HCT116 (cell line): Measurements from ENCODE around the gene HMGCS2. TPM values are rescaled to one million over a fixed set of nuclear protein-coding genes. Genes with fewer than 3 reads are reported as not detected.

Experiments used
- ATAC-seq: fragments of 200-7000 bp; cut with Tn5 transposase; 2 replicates; pipeline ENCODE4 v1.9.1; 2020; ENCODE audit warnings: mild to moderate bottlenecking, moderate library complexity
- BruUV-seq: library from RNA; stranded (reverse); fragments of 400-500 nt; replicated peaks from 2 replicates; lab custom pipeline; 2021; lab: Mats Ljungman, UMichigan
- CTCF ChIA-PET: fragments of 300-600 bp; sonication (Branson Sonifier 250); formaldehyde crosslinking; loops from one replicate; lab custom pipeline; 2021; ENCODE audit warnings: antibody characterized with exemption; lab: Charles Lee
- POLR2A ChIA-PET: fragments of 300-600, 350-600 bp; sonication (Branson Sonifier 250); formaldehyde crosslinking; loops from one replicate; lab custom pipeline; 2021; ENCODE audit warnings: antibody characterized with exemption; lab: Charles Lee
- RAD21 ChIA-PET, 2 experiments: fragments of 300-600 bp; sonication (Branson Sonifier 250); formaldehyde crosslinking; loops; one replicate each; lab custom pipeline; 2023; ENCODE audit warnings: low total read pairs in 2 of 2; ENCODE audit not compliant: uncharacterized antibody in 2 of 2, unreplicated experiment in 2 of 2, low non-redundant PET in 1 of 2; lab: Charles Lee
- DNase-seq: peaks from one replicate; pipeline ENCODE4 v3.0.0-alpha.2; 2010; ENCODE audit warnings: low read depth, low spot score
- H2AFZ ChIP-seq: fragments of 200-600 bp; shearing (Covaris generic), sonication (generic); 2 replicates; pipeline ENCODE4 v1.6.1; 2017; ENCODE audit warnings: low read depth, mixed run types, mixed read lengths, antibody characterized with exemption, low read length; ENCODE audit not compliant: poor library complexity, severe bottlenecking
- H3K27ac ChIP-seq: 2 replicates; pipeline ENCODE4 v1.5.1; 2012; ENCODE audit warnings: low read depth, low read length
- H3K27me3 ChIP-seq: fragments of 200-600 bp; sonication (generic); 2 replicates; pipeline ENCODE4 v1.6.1; 2016; ENCODE audit warnings: mixed run types, low read length, mixed read lengths; ENCODE audit not compliant: insufficient read depth
- H3K36me3 ChIP-seq, 2 experiments: fragments of 200-500 bp in 1 of 2; fragments of 200-600 bp in 1 of 2; sonication (Bioruptor generic) in 1 of 2; sonication (generic) in 1 of 2; 2 replicates each; pipeline versions ENCODE4 v1.5.1 to v1.6.1; 2014 to 2016; ENCODE audit warnings: low read length in 2 of 2, inconsistent platforms in 1 of 2, mixed read lengths in 1 of 2, mixed run types in 1 of 2; ENCODE audit not compliant: insufficient read depth in 2 of 2, control insufficient read depth in 1 of 2
- H3K4me1 ChIP-seq, 2 experiments: fragments of 200-600 bp in 1 of 2; sonication (generic) in 1 of 2; 2 replicates each; pipeline versions ENCODE4 v1.5.1 to v1.6.1; 2012 to 2017; ENCODE audit warnings: low read length in 2 of 2, inconsistent platforms in 1 of 2, mild to moderate bottlenecking in 1 of 2, mixed read lengths in 1 of 2, mixed run types in 1 of 2, moderate library complexity in 1 of 2; ENCODE audit not compliant: insufficient read depth in 2 of 2, control insufficient read depth in 1 of 2
- H3K4me2 ChIP-seq: fragments of 200-600 bp; sonication (generic); 2 replicates; pipeline ENCODE4 v1.6.1; 2017; ENCODE audit warnings: mixed run types, low read length, mixed read lengths
- H3K4me3 ChIP-seq, 2 experiments: fragments of 200-600 bp in 1 of 2; sonication (generic) in 1 of 2; replicated peaks in 1 of 2; 2 replicates each; pipeline ENCODE4 v1.5.1; 2011 to 2016; ENCODE audit warnings: low read length in 2 of 2, control low read depth in 1 of 2, low read depth in 1 of 2, mild to moderate bottlenecking in 1 of 2, mixed read lengths in 1 of 2, mixed run types in 1 of 2
- H3K79me2 ChIP-seq: fragments of 200-600 bp; sonication (generic); 2 replicates; pipeline ENCODE4 v1.6.1; 2017; ENCODE audit warnings: mild to moderate bottlenecking, mixed run types, low read length, moderate library complexity, mixed read lengths; ENCODE audit not compliant: insufficient read depth
- H3K9ac ChIP-seq: fragments of 200-600 bp; sonication (generic); 2 replicates; pipeline ENCODE4 v1.6.1; 2016; ENCODE audit warnings: low read length, mixed read lengths
- H3K9me2 ChIP-seq: fragments of 200-600 bp; sonication (generic), shearing (Covaris generic); 2 replicates; pipeline ENCODE4 v1.6.1; 2017; ENCODE audit warnings: mixed run types, mild to moderate bottlenecking, moderate library complexity; ENCODE audit not compliant: insufficient read depth
- H3K9me3 ChIP-seq, 2 experiments: fragments of 200-500 bp in 1 of 2; fragments of 200-600 bp in 1 of 2; sonication (Bioruptor generic) in 1 of 2; sonication (generic) in 1 of 2; 2 replicates each; pipeline ENCODE4 v1.6.1; 2014 to 2017; ENCODE audit warnings: low read length in 2 of 2, mixed read lengths in 2 of 2, inconsistent platforms in 1 of 2, low read depth in 1 of 2, mild to moderate bottlenecking in 1 of 2, mixed run types in 1 of 2, moderate library complexity in 1 of 2; ENCODE audit not compliant: control insufficient read depth in 1 of 2, insufficient read depth in 1 of 2
- H4K20me1 ChIP-seq: fragments of 200-600 bp; sonication (generic), shearing (Covaris generic); 2 replicates; pipeline ENCODE4 v1.6.1; 2017; ENCODE audit warnings: mixed run types, mild to moderate bottlenecking, moderate library complexity; ENCODE audit not compliant: insufficient read depth
- ATF3 ChIP-seq: IDR thresholded peaks from 2 replicates; pipeline ENCODE4 v1.6.1; 2012
- CBX3 ChIP-seq: IDR thresholded peaks from 2 replicates; pipeline ENCODE4 v1.6.1; 2012; ENCODE audit warnings: low read depth
- EZH2 ChIP-seq: fragments of 200-600 bp; sonication (generic); IDR thresholded peaks from 2 replicates; pipeline ENCODE4 v1.6.1; 2017; ENCODE audit warnings: antibody characterized with exemption, mixed run types
- FOSL1 ChIP-seq: IDR thresholded peaks from 2 replicates; pipeline ENCODE4 v1.6.1; 2012; ENCODE audit warnings: low read depth
- JUND ChIP-seq: IDR thresholded peaks from 2 replicates; pipeline ENCODE4 v1.6.1; 2012
- MAX ChIP-seq: IDR thresholded peaks from 2 replicates; pipeline ENCODE4 v1.6.1; 2012
- RAD21 ChIP-seq: IDR thresholded peaks from 2 replicates; pipeline ENCODE4 v1.6.1; 2012; ENCODE audit warnings: low read depth, mild to moderate bottlenecking
- REST ChIP-seq: IDR thresholded peaks from 2 replicates; pipeline ENCODE4 v1.6.1; 2012; ENCODE audit warnings: low read depth
- SIN3A ChIP-seq: IDR thresholded peaks from 2 replicates; pipeline ENCODE4 v1.6.1; 2012; ENCODE audit warnings: low read depth
- SP1 ChIP-seq: IDR thresholded peaks from 2 replicates; pipeline ENCODE4 v1.6.1; 2012; ENCODE audit warnings: low read depth
- TCF7L2 ChIP-seq: IDR thresholded peaks from 2 replicates; pipeline ENCODE4 v1.7.0; 2011; ENCODE audit warnings: borderline replicate concordance, inconsistent platforms; ENCODE audit not compliant: insufficient read depth, insufficient read length; ENCODE audit errors: extremely low read depth
- YY1 ChIP-seq: IDR thresholded peaks from 2 replicates; pipeline ENCODE4 v1.6.1; 2011; ENCODE audit warnings: low read length, low read depth, moderate library complexity, mild to moderate bottlenecking; ENCODE audit not compliant: insufficient replicate concordance; ENCODE audit errors: extremely low read depth
- ZBTB33 ChIP-seq: IDR thresholded peaks from 2 replicates; pipeline ENCODE4 v1.6.1; 2011; ENCODE audit warnings: mild to moderate bottlenecking, low read length, moderate library complexity; ENCODE audit not compliant: insufficient replicate concordance; ENCODE audit errors: extremely low read depth
- ZFX ChIP-seq: fragments of 450-650 bp; IDR thresholded peaks from 2 replicates; pipeline ENCODE4 v1.6.1; 2017
- ZNF274 ChIP-seq: fragments of 200-500 bp; sonication (Bioruptor generic); IDR thresholded peaks from 2 replicates; pipeline ENCODE4 v1.6.1; 2014; ENCODE audit warnings: mild to moderate bottlenecking, low read depth, low read length, inconsistent platforms
- intact Hi-C: fragments of 100-400 bp; cut with micrococcal nuclease; formaldehyde crosslinking; loops from 2 replicates; pipeline ENCODE4 v1.10.0; 2022
- total RNA-seq: library from RNA; stranded (reverse); gene quantifications from one replicate; pipeline ENCODE4 v1.2.1, GENCODE V29; 2021; ENCODE audit not compliant: unreplicated experiment

The HMGCS2 gene
- total RNA-seq, 1 experiment from 2014 or later: 0.20 TPM

GRCh38 chr1:119740896-119741780 lies 27.6 kb downstream of the HMGCS2 start (continued):
- TF ChIP-seq REST (no peak), EZH2 (no peak), ZBTB33 (no peak)

- H4K20me1 ChIP-seq: no peaks in the 10 kb centered on the region
- no peak overlapping the region for H2AFZ ChIP-seq
- ChIA-PET CTCF (no interaction called here), POLR2A (no interaction called here), RAD21 (no interaction called here)
- no peaks in the 10 kb centered on the region for H3K9me2 ChIP-seq
- DNase-seq: no peak
- H3K9ac ChIP-seq: no peak overlapping the region
- H3K4me2 ChIP-seq: no peak overlapping the region
- no peaks in the 10 kb centered on the region for H3K9me3 ChIP-seq
- no TSS peak for BruUV-seq
- no peak overlapping the region for H3K4me3 ChIP-seq
- no peaks in the 10 kb centered on the region for H3K4me1 ChIP-seq
- peaks cover 3 to 9% of the 10 kb centered on the region in 2 experiments; a peak in 2 of 4 replicates for H3K36me3 ChIP-seq
- no peaks in the 10 kb centered on the region for H3K27me3 ChIP-seq
- H3K79me2 ChIP-seq: no peaks in the 10 kb centered on the region
- intact Hi-C loops: loop anchor here (5.0 kb wide), 1 partner anchor 128 kb away; no protein-coding TSS in a partner anchor
- ATAC-seq: no peak
- H3K27ac ChIP-seq: no peak overlapping the region
- TF ChIP-seq RAD21: no peak
- no peak for TF ChIP-seq YY1
- no peak for TF ChIP-seq JUND
- TF ChIP-seq SIN3A: no peak
- no peak for TF ChIP-seq CBX3
- TF ChIP-seq TCF7L2: no peak
- no peak for TF ChIP-seq ZNF274
- no peak for TF ChIP-seq SP1
- no peak for TF ChIP-seq ATF3
- no peak for TF ChIP-seq EZH2
- TF ChIP-seq FOSL1: no peak
- TF ChIP-seq MAX: no peak
- TF ChIP-seq ZFX: no peak
These were observed 28.4 kb downstream of the HMGCS2 start for GRCh38 chr1:119740261-119740660.
